T47D (cell line): ENCODE results near the gene C1orf122.
A peak's percentile ranks its signal among the peaks of the same experiment; 100 is the strongest.
"Not testable (repeated sequence)": the region's sequence is repeated elsewhere in the genome, so short reads cannot be mapped to it uniquely, and the experiment has no call there.

Source experiments
- DNase-seq, 2 experiments: peaks; one replicate each; pipeline versions ENCODE4 v3.0.0 to v3.0.0-alpha.2; 2011 to 2012; ENCODE audit warnings: low read depth in 1 of 2, low spot score in 1 of 2
- JUND ChIP-seq: IDR thresholded peaks from 2 replicates; pipeline ENCODE4 v1.6.1; 2012; ENCODE audit warnings: low read depth
- in situ Hi-C: cut with HindIII; loops from 2 replicates; pipeline ENCODE4 v1.10.0; 2016; ENCODE audit warnings: low sequenced_read_pairs, low pct_unique_long_range_greater_than_20kb

C1orf122 gene

DNA sequence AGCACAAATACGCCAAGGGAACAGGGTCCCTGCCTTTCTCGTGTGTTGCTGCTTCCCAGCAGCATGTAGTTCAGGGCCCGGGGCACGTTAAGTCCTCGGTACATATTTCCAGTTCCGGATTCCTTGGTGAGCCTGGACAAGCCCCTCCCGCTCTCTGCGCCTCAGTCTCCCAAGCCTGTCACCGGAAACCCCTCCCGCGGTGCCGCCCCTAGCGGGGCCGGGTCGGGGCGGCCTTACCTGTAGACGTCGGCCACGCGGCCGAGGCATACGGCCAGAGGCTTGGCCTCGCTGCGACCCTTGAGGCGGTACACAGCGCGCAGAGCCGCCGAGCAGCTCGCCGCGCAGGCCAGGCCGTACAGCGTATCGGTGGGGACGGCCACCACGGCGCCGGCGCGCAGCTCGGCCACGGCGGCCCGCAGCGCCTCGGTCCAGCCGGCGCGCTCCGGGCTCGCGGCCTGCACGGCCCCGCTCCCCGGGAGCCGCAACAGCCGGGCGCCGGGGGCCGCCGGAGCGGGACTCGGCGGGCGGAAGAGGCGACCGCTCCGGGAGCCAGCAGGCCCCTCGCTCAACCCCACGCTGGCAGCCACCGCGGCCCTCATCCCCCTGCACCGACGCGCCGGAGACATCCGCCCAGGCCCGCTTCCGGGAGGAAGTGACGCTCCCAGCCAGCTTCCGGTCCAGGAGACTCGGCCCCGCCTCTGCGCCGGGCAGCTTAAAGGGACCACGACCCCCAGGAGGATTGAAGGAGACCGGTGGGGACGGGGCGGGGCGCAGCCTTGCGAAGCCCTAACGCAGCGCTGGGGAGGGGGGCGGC, at the start of gene C1orf122, which contains the start of gene YRDC:
TSS of gene C1orf122 (plus strand) at position 236 of the 814 bp plus-strand sequence. CDS start 615 bp downstream, outside the sequence.
TSS of gene YRDC (minus strand) at position 654 of the 814 bp plus-strand sequence. CDS start at position 626, 28 bp downstream.
- in situ Hi-C loops: no loop called here
- DNase-seq: peak; percentile 90 to 95
- no peak for TF ChIP-seq JUND

DNA sequence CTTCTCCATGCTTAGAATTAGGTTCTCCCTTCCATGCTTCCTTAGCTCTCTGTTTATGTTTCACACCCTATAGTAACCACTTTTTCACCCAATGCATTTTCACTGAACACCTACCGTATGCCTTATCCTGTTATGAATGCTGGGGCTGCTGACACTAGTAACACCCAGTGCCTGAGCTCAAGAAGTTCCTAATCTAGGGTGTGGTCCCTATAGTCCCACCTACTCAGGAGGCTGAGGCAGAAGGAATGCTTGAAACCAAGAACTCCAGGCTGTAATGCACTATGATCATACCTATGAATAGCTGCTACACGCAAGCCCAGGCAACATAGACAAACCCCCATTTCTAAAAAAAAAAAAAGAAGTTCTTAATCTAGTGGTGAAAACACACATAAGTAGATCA, 48.1 kb upstream of the C1orf122 start:
- in situ Hi-C loops: no loop called here
- TF ChIP-seq JUND: no peak
- DNase-seq: no peak

DNA sequence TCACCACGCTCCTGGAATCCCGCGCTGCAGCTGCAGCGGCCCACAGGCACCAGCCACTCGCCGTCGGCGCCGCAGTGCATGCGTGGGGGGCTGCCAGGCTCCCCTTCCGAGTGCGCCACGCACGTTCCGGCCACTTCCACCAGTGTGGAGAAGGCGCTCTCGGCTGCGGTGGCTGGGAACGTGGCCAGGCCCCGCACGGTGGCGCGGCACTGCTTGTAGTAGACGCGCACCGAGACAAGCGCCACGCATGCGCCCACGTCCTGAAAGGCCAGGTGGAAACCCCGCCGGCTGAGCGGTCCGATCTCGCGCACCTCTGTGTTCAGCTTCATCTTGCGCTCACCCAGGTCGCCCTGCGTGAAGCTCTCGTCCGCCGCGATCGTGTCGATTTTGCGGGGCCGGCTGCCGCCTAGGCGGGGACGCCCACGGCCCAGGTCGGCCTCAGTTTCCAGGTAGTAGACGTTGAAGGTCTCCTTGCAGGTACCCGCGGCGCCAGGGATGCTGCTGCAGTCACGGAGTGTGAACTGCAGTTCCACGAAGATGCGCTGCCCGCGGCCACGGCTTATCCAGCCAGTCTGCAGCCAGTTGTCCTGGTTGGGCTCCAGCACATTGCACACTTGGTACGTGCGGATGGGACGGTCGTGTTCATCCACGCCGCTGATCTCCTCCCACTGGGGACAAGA, 46.0 kb upstream of the C1orf122 start:
- TF ChIP-seq JUND: no peak
- DNase-seq: no peak
- in situ Hi-C loops: no loop called here

DNA sequence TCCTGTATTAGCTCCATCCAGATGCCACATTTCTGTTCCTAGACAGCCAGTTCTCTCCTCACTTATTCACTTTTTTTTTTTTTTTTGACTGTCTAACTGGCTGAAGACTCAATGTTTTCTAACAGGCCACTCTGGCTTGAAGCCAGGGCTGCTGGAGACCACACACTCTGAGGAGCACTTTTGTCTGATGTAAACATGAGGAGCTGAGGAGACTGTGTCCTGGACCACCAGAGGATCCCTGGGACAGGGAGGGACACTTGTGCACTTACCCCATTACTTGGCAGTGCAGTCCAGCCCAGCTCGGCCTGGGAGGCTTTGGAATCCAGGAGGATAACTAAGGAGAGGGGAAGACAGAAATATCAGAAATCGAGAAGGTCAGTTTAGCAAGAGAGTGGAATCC, 45.1 kb upstream of the C1orf122 start:
- TF ChIP-seq JUND: no peak
- in situ Hi-C loops: no loop called here
- DNase-seq: no peak

DNA sequence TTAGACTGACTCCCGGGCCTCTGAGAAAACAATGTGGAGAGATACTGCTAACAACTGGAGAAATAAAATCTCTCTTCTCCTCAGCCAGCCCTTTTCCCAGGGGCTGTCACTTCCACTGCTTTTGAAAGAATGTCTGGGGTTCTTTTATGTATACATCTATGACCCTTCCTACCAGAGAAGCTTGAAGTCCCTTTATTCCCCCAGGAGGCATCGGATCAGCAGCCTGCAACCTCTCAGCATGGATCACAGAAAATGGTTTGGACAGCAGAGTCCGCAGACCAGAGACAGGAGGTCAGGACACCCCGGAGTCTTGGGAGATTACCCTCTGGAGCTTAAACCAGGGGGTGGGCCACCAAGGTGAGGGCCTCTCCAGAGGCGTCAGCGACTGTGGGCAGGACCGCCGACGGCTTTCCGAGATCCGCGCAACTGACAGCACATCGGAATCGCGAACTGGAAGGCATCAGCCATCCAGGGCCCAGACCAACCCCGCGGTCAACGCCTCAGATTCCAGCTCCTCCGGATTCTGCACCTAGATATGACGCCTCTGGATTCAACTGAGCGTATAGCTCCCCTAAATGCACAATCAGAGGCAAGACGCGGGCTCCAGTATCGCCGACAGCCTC, 43.7 kb upstream of the C1orf122 start:
- DNase-seq: no peak
- in situ Hi-C loops: no loop called here
- no peak for TF ChIP-seq JUND

DNA sequence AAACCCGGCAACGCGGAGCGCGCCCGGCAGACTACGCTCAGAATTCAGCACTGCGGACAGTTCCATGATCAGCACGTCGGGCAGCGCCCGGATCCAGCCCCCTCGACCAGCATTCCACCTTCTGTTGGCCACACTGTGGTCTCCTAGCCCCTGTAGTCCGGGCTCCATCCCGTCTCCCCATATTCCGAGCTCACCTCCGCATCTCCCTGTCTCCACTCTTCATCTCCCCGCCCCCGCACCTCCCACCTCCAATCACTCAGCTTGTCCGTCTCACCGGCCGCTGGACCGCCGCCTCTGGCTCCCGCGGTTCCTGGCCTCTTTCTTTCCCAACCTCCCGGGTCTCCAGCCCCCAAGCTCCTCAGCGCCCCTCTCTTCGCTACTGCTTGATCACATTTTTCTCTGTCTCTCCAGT, 43.2 kb upstream of the C1orf122 start:
- DNase-seq: peak; percentile 36 to 65
- TF ChIP-seq JUND: no peak
- in situ Hi-C loops: no loop called here

DNA sequence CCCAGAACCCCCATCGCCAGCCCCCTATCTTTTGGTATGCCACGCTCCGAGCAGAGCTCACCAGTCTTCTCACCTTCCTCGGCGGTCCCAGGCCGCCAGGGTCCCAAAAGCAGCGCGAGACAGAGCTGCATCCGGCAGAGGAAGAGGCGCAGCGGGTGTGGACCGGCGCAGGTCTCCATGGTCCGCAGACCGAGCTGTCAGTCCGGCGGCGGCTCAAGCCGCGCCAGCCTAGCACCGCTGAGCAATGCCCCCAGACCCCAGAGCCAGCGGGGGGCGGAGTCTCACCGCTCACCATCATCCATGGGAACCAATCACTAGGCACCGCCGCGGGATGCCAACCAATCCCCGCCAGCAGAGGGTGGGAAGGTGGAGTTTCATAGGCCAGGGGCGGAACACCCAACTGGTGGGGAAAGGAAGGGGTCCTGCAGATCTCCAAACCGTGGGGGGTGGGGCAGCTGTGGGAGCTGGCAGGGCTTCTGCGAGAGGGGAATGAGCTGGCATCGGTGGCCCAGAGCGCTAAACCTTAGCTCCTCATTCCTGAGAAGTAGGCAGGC, 42.6 kb upstream of the C1orf122 start, which contains the start of gene EPHA10:
TSS of gene EPHA10 (minus strand) at position 233 of the 554 bp plus-strand sequence. CDS start at position 179, 54 bp downstream.
- in situ Hi-C loops: no loop called here
- TF ChIP-seq JUND: no peak
- DNase-seq: no peak

DNA sequence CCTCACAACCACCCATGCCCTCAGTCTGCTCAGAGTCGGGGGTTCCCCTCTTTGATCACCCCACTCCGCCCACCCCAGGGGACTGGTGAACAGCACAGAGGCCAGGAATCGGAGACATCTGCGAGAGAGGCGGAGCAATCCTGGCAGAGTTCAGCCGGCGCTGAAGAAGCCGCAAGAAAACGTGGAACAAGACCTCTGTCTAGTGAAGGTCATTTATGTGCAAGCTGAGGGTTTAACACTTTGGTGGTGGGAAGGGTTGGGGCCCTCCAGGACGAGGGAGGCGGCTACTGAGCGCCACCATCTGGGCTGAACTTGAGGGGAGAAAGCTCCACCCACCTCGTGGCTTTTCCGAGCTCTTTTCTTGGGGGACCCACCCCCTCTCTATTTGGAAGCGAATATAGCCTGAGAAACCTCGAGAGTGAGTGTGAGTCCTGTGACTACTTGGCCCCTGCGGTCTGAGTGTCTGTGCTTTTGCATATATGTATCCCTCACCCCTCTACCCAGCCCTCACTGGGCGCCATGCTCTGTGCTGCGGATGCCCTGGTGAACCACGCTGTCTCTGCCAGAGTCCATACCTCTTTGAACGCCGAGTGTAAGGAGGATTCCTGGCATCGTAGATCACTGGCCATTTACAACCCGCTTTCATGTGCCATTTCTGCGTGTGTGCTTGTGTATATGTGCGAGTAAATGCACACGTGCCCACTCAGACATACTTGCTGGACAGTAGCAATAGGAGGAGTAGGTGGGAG, 41.5 kb upstream of the C1orf122 start:
- in situ Hi-C loops: no loop called here
- TF ChIP-seq JUND: no peak
- no peak for DNase-seq

DNA sequence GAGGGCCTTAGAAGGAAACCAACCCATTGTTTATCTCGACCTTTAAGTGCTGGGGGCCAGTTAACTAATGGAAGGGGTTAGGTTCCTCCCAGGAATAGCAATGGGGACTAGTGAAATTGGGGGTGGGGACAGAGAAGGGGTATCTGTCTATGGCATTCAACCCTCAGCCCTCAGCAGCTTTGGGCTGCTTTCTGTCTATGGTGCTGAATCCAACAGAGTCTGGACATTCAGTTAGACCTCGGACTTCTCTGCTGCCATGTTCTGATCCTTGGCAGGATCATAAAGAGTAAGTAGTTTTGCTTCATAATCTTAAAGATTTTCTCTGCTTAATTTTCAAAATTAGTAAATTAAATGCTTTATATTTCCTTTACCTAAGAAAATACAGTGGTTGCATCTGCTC, 40.1 kb upstream of the C1orf122 start:
- in situ Hi-C loops: no loop called here
- DNase-seq: no peak
- TF ChIP-seq JUND: no peak

DNA sequence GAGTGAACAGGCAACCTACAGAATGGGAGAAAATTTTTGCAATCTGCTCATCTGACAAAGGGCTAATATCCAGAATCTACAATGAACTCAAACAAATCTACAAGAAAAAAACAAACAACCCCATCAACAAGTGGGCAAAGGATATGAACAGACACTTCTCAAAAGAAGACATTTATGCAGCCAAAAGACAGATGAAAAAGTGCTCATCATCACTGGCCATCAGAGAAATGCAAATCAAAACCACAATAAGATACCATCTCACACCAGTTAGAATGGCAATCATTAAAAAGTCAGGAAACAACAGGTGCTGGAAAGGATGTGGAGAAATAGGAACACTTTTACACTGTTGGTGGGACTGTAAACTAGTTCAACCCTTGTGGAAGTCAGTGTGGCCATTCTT, 36.1 kb upstream of the C1orf122 start:
- in situ Hi-C loops, DNase-seq: not testable (repeated sequence)

DNA sequence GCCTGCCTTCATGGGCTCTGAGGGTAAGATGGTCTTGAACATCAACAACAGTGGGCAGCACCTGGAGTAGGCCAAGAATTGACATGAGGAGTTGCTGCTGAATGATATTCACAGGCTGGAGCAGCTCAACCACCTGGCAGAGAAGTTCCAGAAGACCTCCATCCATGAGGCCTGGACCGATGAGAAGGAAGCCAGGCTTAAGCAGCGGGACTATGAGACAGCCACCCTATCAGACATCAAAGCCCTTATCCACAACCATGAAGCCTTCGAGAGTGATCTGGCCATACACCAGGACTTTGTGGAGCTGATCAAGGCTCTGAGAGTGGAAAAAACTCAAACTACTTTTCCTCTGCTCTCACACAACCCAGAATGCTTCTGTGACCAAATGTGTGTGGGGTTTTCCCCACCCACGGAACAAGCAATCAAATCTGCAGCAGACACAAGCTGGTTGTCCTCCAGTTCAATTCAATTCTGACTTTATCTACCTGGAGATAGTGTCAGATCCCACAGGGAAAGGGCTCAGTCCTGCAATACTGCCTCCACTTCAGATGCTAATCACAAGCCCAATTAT, 30.6 kb upstream of the C1orf122 start:
- no peak for DNase-seq
- in situ Hi-C loops: no loop called here
- TF ChIP-seq JUND: no peak

DNA sequence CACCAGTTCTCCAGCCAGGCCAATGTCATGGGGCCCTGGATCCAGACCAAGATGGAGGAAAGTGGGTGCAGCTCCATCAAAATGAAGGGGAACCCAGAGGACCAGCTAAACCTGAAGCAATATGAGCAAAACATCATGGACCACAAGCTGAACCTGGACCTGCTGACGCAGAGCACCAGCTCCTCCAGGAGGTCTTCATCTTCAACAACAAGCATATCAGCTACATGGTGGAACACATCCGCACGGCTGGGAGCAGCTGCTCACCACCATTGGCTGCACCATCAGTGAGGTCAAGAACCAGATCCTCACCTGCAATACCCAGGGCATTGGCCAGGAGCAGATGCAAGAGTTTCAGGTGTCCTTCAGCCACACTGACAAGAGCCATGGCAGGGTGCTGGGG, 28.9 kb upstream of the C1orf122 start:
- no peak for DNase-seq
- in situ Hi-C loops: no loop called here
- TF ChIP-seq JUND: no peak
